H1 (cell line): Measurements from ENCODE around the gene ANKEF1.
"Not testable (repeated sequence)": the region's sequence is repeated elsewhere in the genome, so short reads cannot be mapped to it uniquely, and the experiment has no call there.

ENCODE experiments used
- EZH2 ChIP-seq: fragments of 200-600 bp; sonication (generic); IDR thresholded peaks from 2 replicates; pipeline ENCODE4 v1.7.1; 2012; ENCODE audit warnings: low read depth, mild to moderate bottlenecking, moderate library complexity, low read length, inconsistent platforms; ENCODE audit not compliant: severe bottlenecking
- MAFK ChIP-seq: IDR thresholded peaks from 2 replicates; pipeline ENCODE4 v1.6.1; 2012; ENCODE audit warnings: low read depth, mild to moderate bottlenecking, improper control_type of control experiment, low read length
- NANOG ChIP-seq: IDR thresholded peaks from 2 replicates; pipeline ENCODE4 v1.6.1; 2011; ENCODE audit warnings: low read length, low read depth, mild to moderate bottlenecking, inconsistent platforms; ENCODE audit not compliant: insufficient read depth, poor library complexity, severe bottlenecking
- POLR2A ChIP-seq, 2 experiments: IDR thresholded peaks; 1 replicate in 1 of 2; 2 replicates in 1 of 2; pipeline ENCODE4 v1.6.1; 2011; ENCODE audit warnings: low read depth in 2 of 2, low read length in 2 of 2, mild to moderate bottlenecking in 2 of 2; ENCODE audit errors: control extremely low read depth in 1 of 2
- POLR2AphosphoS5 ChIP-seq: IDR thresholded peaks from 2 replicates; pipeline ENCODE4 v1.6.1; 2011; ENCODE audit warnings: low read depth, low read length
- RFX5 ChIP-seq: IDR thresholded peaks from 2 replicates; pipeline ENCODE4 v1.6.1; 2011; ENCODE audit warnings: low read depth, low read length, improper control_type of control experiment, borderline replicate concordance
- SIRT6 ChIP-seq: IDR thresholded peaks from one replicate; pipeline ENCODE4 v1.7.1; 2012; ENCODE audit warnings: low read length, inconsistent platforms
- SP1 ChIP-seq: IDR thresholded peaks from 2 replicates; pipeline ENCODE4 v1.6.1; 2011; ENCODE audit warnings: low read depth, low read length
- TEAD4 ChIP-seq: IDR thresholded peaks from 2 replicates; pipeline ENCODE4 v1.6.1; 2012; ENCODE audit warnings: low read depth, low read length, inconsistent platforms, mixed read lengths
- YY1 ChIP-seq: IDR thresholded peaks from 2 replicates; pipeline ENCODE4 v1.6.1; 2011; ENCODE audit warnings: low read depth, mild to moderate bottlenecking, low read length
- TF ChIP-seq, protein P1 (sequence below), 3 experiments: IDR thresholded peaks; 1 replicate in 2 of 3; 2 replicates in 1 of 3; pipeline versions ENCODE4 v1.5.1 to v1.6.1; 2011; ENCODE audit warnings: low read length in 3 of 3, mild to moderate bottlenecking in 3 of 3, inconsistent platforms in 2 of 3, low read depth in 1 of 3, moderate library complexity in 1 of 3; ENCODE audit not compliant: insufficient read depth in 1 of 3; ENCODE audit errors: control extremely low read depth in 1 of 3

DNA sequence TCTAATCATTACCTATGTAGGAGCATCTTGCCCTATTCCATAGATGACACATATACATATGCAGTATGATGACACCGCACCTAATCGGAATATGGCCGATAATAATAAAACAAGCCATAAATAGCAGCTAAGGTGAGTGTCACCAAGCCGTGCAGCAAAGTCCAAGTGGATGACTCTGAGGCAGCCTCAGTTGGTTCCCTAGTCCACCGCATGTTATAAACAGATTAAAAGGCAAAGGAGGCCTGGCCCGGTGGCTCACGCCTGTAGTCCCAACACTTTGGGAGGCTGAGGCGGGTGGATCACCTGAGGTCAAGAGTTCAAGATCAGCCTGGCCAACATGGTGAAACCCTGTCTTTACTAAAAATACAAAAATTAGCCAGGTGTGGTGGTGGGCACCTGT is 1.5 kb downstream of the ANKEF1 start:
- TF ChIP-seq POLR2A (IDR thresholded peaks at IDR 0.05; ENCODE audit: control extremely low read depth in 1 of 2, low read depth in 2 of 2, low read length in 2 of 2); MAFK; SP1; SIRT6; TEAD4; YY1; POLR2AphosphoS5; EZH2; NANOG; RFX5: not testable (repeated sequence)
- TF ChIP-seq, protein P1, sequence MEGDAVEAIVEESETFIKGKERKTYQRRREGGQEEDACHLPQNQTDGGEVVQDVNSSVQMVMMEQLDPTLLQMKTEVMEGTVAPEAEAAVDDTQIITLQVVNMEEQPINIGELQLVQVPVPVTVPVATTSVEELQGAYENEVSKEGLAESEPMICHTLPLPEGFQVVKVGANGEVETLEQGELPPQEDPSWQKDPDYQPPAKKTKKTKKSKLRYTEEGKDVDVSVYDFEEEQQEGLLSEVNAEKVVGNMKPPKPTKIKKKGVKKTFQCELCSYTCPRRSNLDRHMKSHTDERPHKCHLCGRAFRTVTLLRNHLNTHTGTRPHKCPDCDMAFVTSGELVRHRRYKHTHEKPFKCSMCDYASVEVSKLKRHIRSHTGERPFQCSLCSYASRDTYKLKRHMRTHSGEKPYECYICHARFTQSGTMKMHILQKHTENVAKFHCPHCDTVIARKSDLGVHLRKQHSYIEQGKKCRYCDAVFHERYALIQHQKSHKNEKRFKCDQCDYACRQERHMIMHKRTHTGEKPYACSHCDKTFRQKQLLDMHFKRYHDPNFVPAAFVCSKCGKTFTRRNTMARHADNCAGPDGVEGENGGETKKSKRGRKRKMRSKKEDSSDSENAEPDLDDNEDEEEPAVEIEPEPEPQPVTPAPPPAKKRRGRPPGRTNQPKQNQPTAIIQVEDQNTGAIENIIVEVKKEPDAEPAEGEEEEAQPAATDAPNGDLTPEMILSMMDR (IDR thresholded peaks at IDR 0.05; ENCODE audit: control extremely low read depth in 1 of 3, insufficient read depth in 1 of 3, low read depth in 1 of 3, low read length in 3 of 3), result not testable (repeated sequence)
